ENCODE measurements around the gene MATN3.
A peak's percentile ranks its signal among the peaks of the same experiment; 100 is the strongest.

The MATN3 gene

DNA sequence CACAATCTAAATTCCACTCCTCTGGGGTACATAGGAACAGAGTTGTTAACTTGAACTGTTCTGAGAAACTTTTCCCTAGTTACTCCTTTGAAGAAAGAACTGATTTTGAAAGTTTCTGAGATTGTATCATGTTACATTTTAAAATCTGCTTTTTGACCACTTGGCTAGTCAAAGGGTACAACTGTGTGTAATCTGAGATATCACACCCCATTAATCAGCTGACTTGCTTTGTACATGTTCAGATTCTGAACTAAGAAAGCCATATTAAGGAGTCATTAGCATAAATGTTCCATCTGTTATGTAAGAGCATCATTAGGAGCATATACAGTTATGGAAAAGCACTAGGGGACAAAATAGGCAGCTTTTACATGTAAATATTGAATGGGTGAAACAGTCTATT lies 18.7 kb downstream of the MATN3 start:
- no peak for DNase-seq

DNA sequence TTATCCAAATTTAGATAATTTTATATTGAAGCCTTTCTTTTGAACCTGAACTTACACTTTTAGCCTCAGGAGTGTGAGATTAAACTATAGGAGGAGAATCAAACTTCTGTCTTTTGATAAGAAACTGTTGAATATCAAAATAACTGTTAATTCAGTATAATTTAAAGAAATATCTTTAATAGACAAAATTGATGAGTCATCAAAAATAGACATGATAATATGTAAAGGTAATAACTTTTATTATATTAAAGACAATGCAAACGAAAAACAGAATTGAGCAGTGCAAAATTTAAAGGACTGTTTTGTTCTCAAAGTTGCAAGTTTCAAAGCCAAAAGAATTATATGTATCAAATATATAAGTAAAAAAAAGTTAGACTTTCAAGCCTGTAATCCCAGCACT lies 20.6 kb downstream of the MATN3 start:
- no peak for DNase-seq

DNA sequence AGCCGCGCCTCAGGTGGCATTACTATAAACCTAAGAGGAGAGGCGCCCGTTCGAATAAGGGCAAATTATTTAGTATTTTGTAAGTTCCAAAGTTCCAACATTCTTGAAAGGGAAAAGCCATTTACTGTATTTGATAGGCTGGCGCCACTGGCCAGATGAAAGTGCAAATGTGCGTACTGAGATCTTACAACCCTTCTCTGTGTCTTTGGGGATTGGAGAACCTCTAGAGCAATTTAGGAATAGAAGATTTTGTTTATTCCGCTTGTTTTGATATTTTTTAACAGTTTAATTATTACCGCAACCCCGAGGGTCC lies 22.1 kb downstream of the MATN3 start:
- DNase-seq: no peak

DNA sequence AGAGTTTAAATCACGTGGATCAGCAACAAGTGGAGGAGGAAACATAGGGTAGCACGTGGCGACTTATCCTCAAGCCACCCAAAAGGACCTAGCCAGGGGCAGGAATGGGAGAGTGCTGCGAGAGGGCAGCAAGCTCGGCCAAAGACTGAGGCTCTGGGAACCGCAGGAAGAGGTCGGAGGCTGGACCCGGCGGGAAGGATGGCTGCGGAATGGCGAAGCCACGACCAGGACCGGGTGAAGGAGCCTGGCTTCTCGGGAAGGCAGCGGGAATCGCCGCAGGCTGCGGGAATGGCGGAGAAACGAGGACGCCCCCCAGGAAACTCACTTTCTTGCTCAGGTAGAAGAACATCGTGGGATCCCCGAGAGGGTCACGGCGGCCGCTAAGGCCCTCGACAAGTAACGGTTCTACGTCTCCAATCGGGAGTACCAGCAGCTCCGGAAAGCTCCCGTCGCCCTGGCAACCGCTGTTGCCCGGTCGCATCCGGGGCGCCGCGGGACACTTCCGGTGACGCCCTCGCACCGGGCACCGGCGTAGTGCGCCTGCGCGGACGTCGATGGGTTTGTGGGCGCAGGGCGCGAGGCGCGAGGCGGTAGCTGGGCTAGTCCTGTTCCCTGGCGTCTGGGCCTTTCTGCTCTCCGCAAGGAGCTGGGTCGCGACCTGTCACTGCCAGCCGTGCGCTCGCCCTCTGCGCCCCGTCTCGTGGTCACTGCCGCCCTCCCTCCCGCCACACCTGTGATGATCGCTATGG lies 22.6 kb downstream of the MATN3 start, which contains the start of gene WDR35:
Gene WDR35 (minus strand): TSS at position 439 of the 749 bp plus-strand sequence. CDS start 90 bp downstream, at position 349.
- peak; percentile 90 for DNase-seq

DNA sequence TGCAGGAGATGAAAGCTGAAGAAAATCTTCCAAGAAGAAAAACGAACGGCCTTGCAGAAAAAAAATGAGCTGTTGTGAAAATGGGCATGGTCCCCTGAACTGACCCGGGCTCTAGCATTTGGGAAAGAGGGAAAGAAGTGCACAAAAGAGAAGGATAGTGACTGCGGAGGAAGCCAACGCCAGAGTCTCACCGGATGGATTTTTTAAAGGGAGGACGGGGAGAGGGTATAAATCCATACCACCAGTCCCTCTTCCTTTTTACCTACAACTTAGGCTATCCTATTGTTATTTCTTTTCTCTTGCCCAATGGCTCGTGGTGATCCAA lies 23.2 kb downstream of the MATN3 start:
- DNase-seq: no peak

DNA sequence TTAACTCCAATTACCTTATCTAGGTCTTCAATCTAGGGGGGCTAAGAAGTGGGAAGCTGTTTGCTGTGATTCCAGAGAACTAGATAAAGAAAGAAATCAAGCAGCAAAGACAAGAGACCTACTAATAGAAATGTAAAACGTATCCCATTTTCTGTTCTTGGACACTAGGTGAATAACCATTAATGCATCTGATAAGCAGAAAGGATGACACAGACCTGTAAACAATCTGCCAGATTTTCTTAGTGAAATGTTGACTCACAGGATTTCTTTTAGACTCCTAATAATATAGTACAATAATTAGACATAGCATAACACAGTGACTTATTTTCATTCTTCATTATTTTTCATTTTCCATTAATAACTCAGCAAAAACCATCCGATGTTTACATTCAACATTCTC lies 23.9 kb downstream of the MATN3 start:
- DNase-seq: no peak

DNA sequence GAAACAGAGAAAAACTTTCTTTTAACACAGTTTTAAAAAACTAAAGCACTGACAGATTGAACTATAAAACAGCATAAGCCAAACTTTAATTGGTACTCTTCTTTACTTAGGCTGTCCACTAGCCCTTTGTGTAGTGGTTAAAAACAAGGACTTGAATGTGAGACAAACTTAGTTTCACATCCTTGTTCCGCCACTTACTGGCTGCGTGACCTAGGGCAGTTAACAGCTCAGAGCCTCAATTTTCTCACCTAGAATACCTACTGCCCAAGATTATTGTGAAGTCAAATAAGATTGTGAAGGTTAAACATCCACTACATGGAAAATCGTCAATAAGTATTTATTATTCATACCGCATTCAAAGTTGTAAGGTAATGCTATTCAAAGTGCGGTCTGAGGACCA lies 24.5 kb downstream of the MATN3 start:
- DNase-seq: no peak

DNA sequence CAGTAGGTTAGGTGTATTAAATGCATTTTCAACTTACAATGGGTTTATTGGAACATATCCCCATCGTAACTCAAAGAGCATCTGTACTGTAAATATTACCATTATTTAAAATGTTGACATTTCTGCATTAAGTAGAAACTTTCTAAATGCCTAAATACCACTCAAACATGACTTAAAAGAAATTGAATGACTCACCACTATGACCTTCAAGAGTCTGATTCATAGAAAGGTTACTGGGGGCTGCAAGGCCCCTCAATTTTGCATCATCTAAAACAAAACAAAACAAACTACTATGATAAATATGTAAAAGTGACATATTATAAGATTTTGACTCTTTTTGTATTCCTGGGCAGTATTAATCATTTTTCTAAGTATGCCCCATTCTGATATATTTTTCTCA lies 30.2 kb downstream of the MATN3 start:
- DNase-seq: no peak

DNA sequence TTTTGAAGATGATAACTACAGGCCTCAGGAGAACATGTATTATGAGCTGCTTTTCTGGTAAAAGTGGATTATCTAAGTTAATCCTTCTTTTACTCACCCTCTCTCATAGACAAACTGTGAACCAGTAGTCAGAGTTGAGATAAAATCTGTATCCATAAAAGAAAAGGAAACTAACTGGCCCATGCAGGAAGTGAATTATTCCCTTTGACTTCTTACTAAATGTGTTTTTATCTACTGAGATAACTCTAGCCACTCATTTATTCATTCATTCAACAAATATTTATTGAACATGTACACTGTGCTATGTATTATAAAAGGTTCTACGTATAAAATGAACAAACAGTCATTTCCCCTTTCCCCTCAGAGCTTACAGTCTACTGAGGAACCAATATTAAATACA lies 32.5 kb downstream of the MATN3 start:
- no peak for DNase-seq

DNA sequence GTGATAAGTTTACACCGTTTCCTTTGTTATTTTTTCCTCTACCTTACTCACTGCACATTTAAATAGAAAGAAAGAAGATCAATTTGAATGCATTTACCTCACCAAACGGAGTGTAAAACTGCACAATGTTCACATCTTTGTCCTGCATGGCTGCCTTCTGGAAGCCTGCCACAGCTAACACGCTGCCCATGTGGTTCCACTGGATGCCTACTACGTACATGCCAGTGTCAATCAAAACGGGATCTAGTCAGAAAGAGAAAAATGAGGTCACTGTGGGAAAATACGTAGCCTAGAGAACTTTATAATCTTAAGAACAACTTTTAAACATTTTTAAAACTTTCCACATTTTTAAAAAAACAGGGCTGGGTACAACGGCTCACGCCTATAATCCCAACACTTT lies 39.0 kb downstream of the MATN3 start:
- no peak for DNase-seq

DNA sequence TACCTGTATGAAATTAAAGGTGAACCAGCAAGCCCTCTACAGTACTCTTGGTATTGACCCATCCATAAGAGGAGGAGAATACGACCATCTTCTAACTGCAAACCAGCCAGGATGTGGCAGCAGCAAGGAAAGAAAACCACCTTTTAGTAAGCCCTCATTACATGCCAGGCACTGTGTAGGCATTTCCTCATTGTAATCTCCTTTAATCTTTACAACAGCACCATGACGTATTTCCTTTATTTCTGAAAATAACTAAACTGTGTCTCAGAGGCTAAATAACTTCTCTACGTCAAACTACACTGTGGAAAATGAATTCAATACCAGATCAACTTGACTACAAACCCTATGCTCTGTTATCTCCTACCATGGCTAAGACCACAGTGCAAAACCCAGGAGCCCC lies 40.8 kb downstream of the MATN3 start:
- DNase-seq: no peak

DNA sequence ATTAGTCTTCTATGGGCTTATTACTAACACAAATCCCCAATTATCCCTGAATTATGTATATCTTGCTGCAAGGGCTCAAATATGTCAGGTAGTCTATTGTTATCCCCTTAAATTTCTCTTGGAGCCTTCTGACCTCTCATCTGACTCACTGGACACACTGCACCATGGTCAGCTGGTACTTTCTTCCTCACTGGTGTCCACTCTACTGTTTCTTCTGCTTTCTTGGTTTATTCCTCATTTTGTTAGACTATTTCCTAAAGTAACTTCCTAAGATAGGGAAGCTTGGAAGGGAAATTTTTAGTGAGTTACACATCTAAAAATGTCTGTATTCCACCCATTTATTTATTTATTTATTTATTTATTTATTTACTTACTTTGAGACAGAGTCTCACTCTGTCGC lies 49.1 kb downstream of the MATN3 start:
- DNase-seq: no peak

DNA sequence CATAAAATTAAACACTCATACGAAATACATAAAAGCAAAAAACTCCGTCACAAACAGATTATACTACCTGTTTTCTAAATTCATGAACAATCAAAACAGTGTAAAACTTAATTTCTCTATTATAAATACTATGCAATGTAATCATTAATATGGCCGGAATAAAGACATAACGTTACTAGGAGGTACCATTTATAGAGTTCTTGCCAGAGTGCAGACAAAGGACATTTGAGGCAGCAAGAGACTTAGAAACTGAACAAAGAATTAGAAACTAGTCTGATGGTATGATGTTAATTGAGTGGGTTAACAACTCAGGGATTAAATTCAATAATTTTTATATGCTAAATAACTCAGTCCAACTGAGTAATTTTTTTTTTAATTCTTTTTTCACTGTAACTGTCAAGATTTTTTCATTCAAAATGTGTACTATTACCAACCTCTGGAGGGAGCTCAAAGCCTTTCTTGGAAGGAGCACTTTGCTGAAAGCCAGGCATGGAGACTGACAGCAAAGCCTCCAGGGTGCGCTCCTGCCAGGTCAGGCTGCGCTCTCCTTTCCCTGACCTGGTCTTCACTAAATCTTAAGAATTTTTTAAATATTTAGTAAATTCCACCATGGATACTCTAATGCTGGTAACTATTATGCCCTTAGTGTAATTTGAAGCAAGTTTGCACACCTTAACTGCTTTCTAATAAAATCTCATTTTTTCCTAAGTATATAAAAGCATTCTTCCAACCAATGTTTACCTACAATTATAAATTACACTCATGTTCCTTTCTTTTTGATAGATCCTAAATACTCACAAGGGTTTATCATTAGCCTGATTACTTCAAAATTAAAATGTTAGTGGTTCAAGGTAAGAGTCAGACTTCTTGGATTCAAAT lies 56.7 kb downstream of the MATN3 start:
- peak; percentile 24 for DNase-seq

DNA sequence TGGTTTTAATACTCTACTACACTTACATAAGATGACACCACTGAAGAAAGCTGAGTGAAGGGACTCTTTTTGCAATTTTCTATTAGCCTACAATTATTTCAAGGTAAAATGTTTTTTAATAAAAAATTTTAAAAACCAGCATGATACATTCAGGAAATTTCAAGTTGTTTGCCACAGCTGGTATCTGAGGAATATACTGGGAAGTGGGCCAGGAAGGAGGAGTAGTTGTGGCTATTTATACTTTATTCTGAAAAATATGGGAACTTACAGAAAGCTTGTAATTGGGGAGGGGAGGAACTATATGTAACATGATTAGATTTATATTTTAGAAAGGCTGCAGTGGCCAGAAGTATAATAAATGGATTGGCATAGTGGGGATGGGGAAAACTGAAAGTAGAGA lies 63.4 kb downstream of the MATN3 start:
- no peak for DNase-seq

DNA sequence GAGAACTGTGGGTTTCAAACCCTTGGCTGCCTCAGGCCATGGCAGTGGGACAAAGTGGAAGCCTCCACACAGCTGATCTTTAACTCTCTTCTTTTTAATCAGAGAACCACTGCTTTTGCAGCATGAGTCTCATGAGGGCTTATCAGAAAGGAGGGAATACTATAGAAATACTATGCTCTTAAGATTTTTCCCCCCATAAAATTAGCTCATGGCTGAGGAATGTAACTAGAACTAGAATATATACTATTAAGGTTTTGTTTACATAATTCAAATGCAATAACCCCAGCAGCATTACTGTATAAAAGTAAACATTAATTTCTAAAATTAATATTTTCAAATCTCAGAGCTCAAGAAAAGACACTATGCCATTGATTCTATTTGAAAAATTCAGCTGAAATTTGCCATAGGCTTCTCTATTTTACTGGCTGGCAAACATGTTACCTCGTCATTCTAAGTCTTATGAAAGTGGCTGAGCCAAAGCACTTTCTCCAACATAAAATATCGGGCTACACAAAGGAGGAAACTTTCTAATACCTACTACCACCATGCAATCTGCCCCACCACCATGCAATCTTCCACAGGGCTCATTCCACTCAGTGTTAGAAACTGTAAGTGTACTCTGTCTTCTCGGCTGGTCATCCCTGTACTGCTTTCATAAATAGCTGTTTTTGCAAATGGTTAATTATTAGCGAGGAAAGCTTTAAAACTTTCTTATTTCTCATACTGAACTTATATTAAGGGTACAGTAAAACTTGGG lies 65.1 kb downstream of the MATN3 start:
- no peak for DNase-seq

DNA sequence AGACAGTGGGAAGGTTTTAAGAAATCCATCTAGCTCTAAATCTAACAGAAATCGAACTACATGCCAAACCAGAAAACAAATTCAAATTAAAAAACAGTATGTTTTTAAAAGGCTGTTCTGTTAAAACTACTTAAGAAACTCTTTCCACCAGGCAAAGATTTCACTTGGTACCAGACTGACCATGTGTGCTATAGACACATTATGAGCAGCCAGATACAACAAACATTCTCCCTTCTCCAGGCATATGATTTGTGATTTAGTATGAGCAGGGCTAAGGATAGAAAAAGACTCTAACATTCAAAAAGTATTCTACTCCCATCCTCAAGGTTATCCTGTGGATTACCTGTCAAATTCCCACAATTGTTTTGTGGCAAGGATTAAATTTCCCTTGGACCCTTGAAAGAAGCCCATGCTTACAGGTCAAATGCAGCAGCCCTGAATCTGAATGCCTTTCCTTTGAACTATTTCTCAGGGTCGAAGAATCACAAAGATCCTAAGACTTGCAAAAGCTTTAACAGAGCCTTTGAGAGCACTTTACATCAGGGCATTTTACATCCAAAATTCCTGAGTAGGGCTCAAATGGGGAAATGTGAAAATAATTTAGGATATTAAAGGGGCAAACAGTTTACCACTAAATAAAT lies 68.1 kb downstream of the MATN3 start:
- DNase-seq: no peak

DNA sequence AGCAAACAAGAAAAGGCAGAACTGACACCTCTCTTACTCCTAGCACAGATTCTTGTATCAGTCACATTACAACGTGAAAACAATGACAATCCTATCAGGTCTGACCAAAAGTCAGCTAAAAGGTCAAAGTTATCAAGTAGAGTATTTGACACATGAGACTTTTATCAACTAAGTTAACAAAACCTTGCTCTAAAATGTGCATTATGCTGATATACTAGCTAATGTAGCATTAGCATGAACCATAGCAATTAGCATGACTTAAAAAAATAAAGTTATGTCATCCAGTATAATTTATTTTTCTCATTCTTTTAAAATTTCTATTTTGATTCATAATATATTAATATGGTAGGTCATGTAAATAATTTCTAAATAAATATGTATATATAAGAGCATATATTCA lies 69.3 kb downstream of the MATN3 start:
- DNase-seq: no peak

DNA sequence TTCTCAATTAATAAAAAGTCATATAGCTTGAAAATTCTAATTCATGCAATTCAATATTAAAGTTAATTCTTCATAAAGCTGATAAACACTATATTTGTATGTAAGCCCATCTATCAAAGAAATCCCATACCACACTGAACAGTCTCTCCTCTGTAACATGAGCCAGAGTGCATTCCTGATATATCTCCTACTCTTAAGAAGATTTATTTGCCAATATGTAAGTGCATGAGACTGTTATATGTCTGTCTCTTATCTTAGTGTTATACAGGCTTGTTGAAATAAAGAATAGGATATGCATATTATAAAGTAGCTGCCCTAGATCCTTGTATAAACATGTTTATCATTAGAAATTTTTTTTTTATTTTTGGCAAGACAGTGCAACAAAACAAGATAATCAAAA lies 70.3 kb downstream of the MATN3 start:
- no peak for DNase-seq
